22Rv1 (cell line): ENCODE results near the gene PCDHGA2.
"Not testable (repeated sequence)": the region's sequence is repeated elsewhere in the genome, so short reads cannot be mapped to it uniquely, and the experiment has no call there.

Experiments
- ZFX ChIP-seq: fragments of 450-650 bp; IDR thresholded peaks from 2 replicates; pipeline ENCODE4 v1.6.1; 2017; ENCODE audit warnings: antibody characterized with exemption, borderline replicate concordance
- TF ChIP-seq, protein P1 (sequence below): fragments of 450-650 bp; IDR thresholded peaks from 2 replicates; pipeline ENCODE4 v1.5.1; 2017; ENCODE audit warnings: mild to moderate bottlenecking

DNA sequence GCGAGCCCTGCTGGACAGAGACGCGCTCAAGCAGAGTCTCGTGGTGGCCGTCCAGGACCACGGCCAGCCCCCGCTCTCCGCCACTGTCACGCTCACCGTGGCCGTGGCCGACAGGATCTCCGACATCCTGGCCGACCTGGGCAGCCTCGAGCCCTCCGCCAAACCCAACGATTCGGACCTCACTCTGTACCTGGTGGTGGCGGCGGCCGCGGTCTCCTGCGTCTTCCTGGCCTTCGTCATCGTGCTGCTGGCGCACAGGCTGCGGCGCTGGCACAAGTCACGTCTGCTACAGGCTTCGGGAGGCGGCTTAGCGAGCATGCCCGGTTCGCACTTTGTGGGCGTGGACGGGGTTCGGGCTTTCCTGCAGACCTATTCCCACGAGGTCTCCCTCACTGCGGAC is 6.0 kb upstream of the PCDHGA2 start:
- TF ChIP-seq, protein P1, sequence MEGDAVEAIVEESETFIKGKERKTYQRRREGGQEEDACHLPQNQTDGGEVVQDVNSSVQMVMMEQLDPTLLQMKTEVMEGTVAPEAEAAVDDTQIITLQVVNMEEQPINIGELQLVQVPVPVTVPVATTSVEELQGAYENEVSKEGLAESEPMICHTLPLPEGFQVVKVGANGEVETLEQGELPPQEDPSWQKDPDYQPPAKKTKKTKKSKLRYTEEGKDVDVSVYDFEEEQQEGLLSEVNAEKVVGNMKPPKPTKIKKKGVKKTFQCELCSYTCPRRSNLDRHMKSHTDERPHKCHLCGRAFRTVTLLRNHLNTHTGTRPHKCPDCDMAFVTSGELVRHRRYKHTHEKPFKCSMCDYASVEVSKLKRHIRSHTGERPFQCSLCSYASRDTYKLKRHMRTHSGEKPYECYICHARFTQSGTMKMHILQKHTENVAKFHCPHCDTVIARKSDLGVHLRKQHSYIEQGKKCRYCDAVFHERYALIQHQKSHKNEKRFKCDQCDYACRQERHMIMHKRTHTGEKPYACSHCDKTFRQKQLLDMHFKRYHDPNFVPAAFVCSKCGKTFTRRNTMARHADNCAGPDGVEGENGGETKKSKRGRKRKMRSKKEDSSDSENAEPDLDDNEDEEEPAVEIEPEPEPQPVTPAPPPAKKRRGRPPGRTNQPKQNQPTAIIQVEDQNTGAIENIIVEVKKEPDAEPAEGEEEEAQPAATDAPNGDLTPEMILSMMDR: not testable (repeated sequence)
- TF ChIP-seq ZFX: not testable (repeated sequence)
